CD4-positive, alpha-beta T cell treated with Interleukin-10 for 1 hour (primary cell): Measurements from ENCODE around the gene SPATS2.

Source experiments
- DNase-seq: peaks from one replicate; pipeline ENCODE4 v3.0.0-alpha.2; 2020

SPATS2 gene

DNA sequence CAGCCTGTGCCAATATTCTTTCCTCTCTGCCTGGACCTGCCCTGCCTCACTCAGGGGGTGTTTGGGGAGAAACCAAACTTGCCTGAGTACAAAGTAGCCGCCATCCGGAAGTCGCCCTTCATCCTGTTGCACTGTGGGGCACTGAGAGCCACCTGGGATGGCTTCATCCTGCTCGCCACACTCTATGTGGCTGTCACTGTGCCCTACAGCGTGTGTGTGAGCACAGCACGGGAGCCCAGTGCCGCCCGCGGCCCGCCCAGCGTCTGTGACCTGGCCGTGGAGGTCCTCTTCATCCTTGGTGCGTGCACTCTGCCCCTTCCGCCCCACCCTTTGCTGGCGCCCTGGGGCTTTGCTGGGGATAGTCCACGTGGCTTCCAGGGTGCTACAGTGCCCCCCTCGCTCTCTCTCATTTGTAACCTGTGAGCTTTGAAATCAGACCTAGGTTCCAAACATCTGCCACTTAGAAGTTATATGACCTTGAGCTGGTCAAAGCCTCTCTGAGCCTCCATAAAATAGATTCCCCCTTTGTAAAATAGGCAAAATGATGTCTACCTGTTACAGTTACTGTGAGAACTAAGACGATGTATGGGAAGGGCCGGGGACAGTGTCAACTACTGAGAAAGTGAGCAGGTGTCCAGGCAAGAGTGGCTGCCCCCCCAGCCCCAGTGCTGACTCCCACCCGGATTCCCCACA, 176.1 kb downstream of the SPATS2 start:
- no peak for DNase-seq

GRCh38 chr12:49543914-49544815, 176.9 kb downstream of the SPATS2 start:
- no peak for DNase-seq

DNA sequence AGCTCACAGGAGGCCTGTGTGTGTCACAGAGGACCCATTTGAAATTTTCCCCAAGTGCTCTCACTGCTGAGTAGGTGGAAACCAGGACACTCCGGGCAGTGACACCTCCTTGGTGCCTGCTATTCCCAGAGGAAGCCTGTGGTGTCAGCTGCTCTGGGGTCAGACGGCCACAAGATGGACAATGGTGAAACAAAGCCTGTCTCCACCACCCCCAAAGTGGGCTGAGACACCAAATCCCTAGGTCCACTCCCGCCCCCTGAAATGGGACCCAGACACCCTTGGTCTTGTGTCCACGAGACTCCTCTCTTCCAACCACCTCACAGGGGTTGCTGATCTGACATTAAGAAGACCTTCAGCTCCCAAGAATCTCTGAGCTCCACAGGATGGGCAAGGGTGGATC, 178.6 kb downstream of the SPATS2 start:
- DNase-seq, result no peak

GRCh38 chr12:49546481-49546880, 179.2 kb downstream of the SPATS2 start:
- no peak for DNase-seq

GRCh38 chr12:49547090-49547690, 179.9 kb downstream of the SPATS2 start:
- no peak for DNase-seq

DNA sequence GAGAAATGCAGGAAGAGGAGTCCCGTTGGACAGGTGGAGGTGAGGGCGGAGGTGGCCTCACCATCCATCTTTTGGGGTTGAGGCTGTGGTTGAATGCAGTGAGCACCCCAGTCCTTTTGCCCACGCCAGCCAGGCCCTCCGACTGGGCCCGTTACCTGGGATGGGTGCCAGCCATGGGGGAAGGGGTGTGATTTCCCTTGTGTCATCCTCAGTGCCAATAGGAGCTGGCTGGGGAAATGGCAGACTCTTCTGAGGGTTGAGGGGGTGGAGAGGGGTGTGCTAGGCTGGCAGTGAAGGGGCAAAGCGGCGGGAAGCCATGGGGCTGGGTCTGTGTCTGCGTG, 181.2 kb downstream of the SPATS2 start:
- no peak for DNase-seq

DNA sequence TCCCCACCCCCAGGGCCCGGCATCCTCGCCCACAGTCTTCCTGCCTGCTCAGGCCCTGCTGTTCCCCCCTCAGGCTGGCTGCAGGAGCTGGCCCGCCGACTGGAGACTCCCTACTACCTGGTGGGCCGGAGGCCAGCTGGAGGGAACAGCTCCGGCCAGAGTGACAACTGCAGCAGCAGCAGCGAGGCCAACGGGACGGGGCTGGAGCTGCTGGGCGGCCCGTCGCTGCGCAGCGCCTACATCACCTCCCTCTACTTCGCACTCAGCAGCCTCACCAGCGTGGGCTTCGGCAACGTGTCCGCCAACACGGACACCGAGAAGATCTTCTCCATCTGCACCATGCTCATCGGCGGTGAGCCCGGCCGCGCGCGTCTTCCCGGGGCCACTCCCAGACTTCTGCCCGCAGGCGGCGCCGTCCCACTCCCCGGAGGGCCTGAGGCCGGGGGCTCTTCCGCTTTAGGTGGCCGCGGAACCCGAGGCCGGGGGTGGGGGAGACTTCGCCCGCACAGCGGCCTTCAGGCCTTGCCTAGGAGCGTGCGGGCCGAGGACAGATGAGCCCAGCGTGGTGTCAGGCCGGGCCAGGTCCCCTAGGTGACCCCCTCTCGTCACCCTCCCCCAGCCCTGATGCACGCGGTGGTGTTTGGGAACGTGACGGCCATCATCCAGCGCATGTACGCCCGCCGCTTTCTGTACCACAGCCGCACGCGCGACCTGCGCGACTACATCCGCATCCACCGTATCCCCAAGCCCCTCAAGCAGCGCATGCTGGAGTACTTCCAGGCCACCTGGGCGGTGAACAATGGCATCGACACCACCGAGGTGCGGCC, 181.8 kb downstream of the SPATS2 start:
- DNase-seq, result peak; percentile 29

- DNase-seq, result no peak
Measured at GRCh38 chr12:49549735-49550692, 182.8 kb downstream of the SPATS2 start.

DNA sequence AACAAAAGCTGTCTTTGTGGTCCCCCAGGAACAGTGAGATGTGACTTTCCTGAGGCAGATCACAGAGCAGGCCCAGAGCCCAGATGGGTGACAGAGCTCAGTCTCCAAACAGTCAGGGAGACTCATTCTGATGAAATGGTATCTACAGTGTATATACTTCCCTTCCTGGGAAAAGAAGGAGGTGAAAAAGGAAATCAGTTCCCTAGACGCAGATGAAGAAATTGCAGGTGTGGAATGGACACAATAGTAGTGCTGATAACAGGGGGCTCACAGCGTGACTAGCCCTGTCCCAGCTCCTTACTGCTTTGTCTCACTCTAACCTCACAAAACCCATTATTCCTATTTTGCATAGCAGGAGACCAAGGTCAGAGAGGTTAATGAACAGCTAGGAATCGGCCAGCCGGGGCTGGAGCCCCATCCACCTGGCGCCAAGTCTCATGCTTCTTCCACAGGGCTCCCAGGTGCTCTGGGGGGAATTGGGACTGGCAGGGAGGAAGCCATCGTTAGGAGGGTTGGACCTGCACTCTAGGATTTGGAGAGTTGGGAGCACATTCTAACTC, 183.5 kb downstream of the SPATS2 start:
- DNase-seq, result no peak

- DNase-seq, result no peak
Measured at GRCh38 chr12:49552014-49552413, 184.8 kb downstream of the SPATS2 start.

GRCh38 chr12:49552425-49552824, 185.2 kb downstream of the SPATS2 start:
- no peak for DNase-seq

GRCh38 chr12:49552899-49553298, 185.6 kb downstream of the SPATS2 start:
- DNase-seq, result no peak

GRCh38 chr12:49553512-49554088, 186.3 kb downstream of the SPATS2 start:
- peak; percentile 67 for DNase-seq

GRCh38 chr12:49554266-49554665, 187.0 kb downstream of the SPATS2 start:
- DNase-seq, result no peak

- DNase-seq, result no peak
Measured at GRCh38 chr12:49555631-49556390, 188.5 kb downstream of the SPATS2 start.

GRCh38 chr12:49556391-49557186, 189.3 kb downstream of the SPATS2 start:
- no peak for DNase-seq

GRCh38 chr12:49557187-49557916, 190.1 kb downstream of the SPATS2 start:
- no peak for DNase-seq

DNA sequence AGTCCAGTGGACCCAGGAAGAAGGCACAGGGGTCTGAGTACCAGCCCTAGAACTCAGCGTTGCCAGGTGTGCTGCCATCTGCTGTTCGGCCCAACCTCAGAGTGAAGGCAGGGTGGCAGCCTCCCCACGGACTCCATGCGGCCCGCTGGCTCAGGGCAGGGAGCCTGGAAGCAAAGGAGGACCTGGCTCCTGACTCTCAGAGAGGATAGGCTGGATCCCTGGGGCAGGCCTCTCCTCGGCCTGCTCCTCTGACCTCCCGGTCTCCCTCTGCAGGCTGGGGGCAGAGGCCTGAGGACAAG, 190.6 kb downstream of the SPATS2 start:
- no peak for DNase-seq

GRCh38 chr12:49558526-49558925, 191.3 kb downstream of the SPATS2 start:
- DNase-seq, result no peak
